HEK293 (cell line): ENCODE measurements around the gene TOP2A.
"Not testable (repeated sequence)": the region's sequence is repeated elsewhere in the genome, so short reads cannot be mapped to it uniquely, and the experiment has no call there.

ENCODE experiments used
- CTCF ChIA-PET: fragments of 350-600 bp; formaldehyde crosslinking; extraction: SDS; loops from one replicate; lab custom pipeline; 2021; ENCODE audit warnings: antibody characterized with exemption; lab: Yijun Ruan, JAX
- POLR2A ChIA-PET: fragments of 300-600 bp; formaldehyde crosslinking; extraction: SDS; loops from one replicate; lab custom pipeline; 2020; ENCODE audit warnings: antibody characterized with exemption, inconsistent platforms; lab: Yijun Ruan, JAX
- H3K27ac ChIP-seq: fragments of 200-500 bp; sonication (Bioruptor generic); 2 replicates; pipeline ENCODE4 v1.5.1; 2014; ENCODE audit warnings: low read depth, low read length, control low read depth, inconsistent platforms; ENCODE audit errors: extremely low read depth
- H3K36me3 ChIP-seq, 2 experiments: fragments of 200-500 bp in 1 of 2; sonication (Bioruptor generic) in 1 of 2; 1 replicate in 1 of 2; 2 replicates in 1 of 2; pipeline ENCODE4 v1.5.1; 2014 to 2017; ENCODE audit warnings: inconsistent platforms in 2 of 2, low read length in 2 of 2; ENCODE audit not compliant: control insufficient read depth in 2 of 2, insufficient read depth in 1 of 2
- H3K4me1 ChIP-seq: fragments of 200-500 bp; sonication (Bioruptor generic); 2 replicates; pipeline ENCODE4 v1.5.1; 2014; ENCODE audit warnings: mild to moderate bottlenecking, low read length, inconsistent platforms; ENCODE audit not compliant: control insufficient read depth, insufficient read depth
- H3K4me3 ChIP-seq: 2 replicates; pipeline ENCODE4 v1.5.1; 2011; ENCODE audit warnings: low read depth, mild to moderate bottlenecking, control low read depth, low read length, moderate library complexity
- H3K9me3 ChIP-seq: fragments of 200-500 bp; sonication (Bioruptor generic); 2 replicates; pipeline ENCODE4 v1.5.1; 2014; ENCODE audit warnings: low read depth, low read length, inconsistent platforms; ENCODE audit not compliant: control insufficient read depth, insufficient read depth
- ATF2 ChIP-seq: fragments of 450-650 bp; formaldehyde crosslinking; IDR thresholded peaks from 2 replicates; pipeline ENCODE4 v1.5.1; 2016; ENCODE audit warnings: missing biosample characterization, missing genetic modification characterization, low read depth
- CTCF ChIP-seq: fragments of 450-650 bp; formaldehyde crosslinking; IDR thresholded peaks from 2 replicates; pipeline ENCODE4 v1.5.1; 2016; ENCODE audit warnings: missing biosample characterization, missing genetic modification characterization
- GFI1B ChIP-seq: fragments of 450-650 bp; formaldehyde crosslinking; IDR thresholded peaks from 2 replicates; pipeline ENCODE4 v1.5.1; 2016; ENCODE audit warnings: missing biosample characterization, missing genetic modification characterization
- GLIS1 ChIP-seq: fragments of 450-650 bp; formaldehyde crosslinking; IDR thresholded peaks from 2 replicates; pipeline ENCODE4 v1.5.1; 2016; ENCODE audit warnings: missing biosample characterization, missing genetic modification characterization
- PRDM1 ChIP-seq: fragments of 450-650 bp; formaldehyde crosslinking; IDR thresholded peaks from 2 replicates; pipeline ENCODE4; 2016; ENCODE audit warnings: missing biosample characterization, missing genetic modification characterization
- SCRT1 ChIP-seq: fragments of 450-650 bp; formaldehyde crosslinking; IDR thresholded peaks from 2 replicates; pipeline ENCODE4 v1.5.1; 2016; ENCODE audit warnings: missing biosample characterization, missing genetic modification characterization, borderline replicate concordance
- SP2 ChIP-seq: fragments of 450-650 bp; formaldehyde crosslinking; IDR thresholded peaks from 2 replicates; pipeline ENCODE4 v1.5.1; 2016; ENCODE audit warnings: missing biosample characterization, missing genetic modification characterization
- ZNF10 ChIP-seq: fragments of 450-650 bp; formaldehyde crosslinking; IDR thresholded peaks from 2 replicates; pipeline ENCODE4 v1.5.1; 2017; ENCODE audit warnings: missing biosample characterization, missing genetic modification characterization
- ZNF121 ChIP-seq: fragments of 450-650 bp; formaldehyde crosslinking; IDR thresholded peaks from 2 replicates; pipeline ENCODE4 v1.5.1; 2016; ENCODE audit warnings: missing biosample characterization, missing genetic modification characterization
- ZNF175 ChIP-seq: fragments of 450-650 bp; formaldehyde crosslinking; IDR thresholded peaks from 2 replicates; pipeline ENCODE4 v1.5.1; 2016; ENCODE audit warnings: missing biosample characterization, missing genetic modification characterization
- ZNF214 ChIP-seq: fragments of 450-650 bp; formaldehyde crosslinking; IDR thresholded peaks from 2 replicates; pipeline ENCODE4 v1.5.1; 2017; ENCODE audit warnings: missing biosample characterization, mild to moderate bottlenecking, missing genetic modification characterization, borderline replicate concordance
- ZNF221 ChIP-seq: fragments of 450-650 bp; formaldehyde crosslinking; IDR thresholded peaks from 2 replicates; pipeline ENCODE4 v1.5.1; 2017; ENCODE audit warnings: missing biosample characterization, missing genetic modification characterization, borderline replicate concordance
- ZNF37A ChIP-seq: fragments of 450-650 bp; IDR thresholded peaks from 2 replicates; pipeline ENCODE4 v1.5.1; 2018; ENCODE audit warnings: missing biosample characterization, missing genetic modification characterization
- ZNF560 ChIP-seq: fragments of 450-650 bp; formaldehyde crosslinking; IDR thresholded peaks from 2 replicates; pipeline ENCODE4 v1.5.1; 2017; ENCODE audit warnings: missing biosample characterization, missing genetic modification characterization, borderline replicate concordance
- ZNF561 ChIP-seq: fragments of 450-650 bp; IDR thresholded peaks from 2 replicates; pipeline ENCODE4 v1.5.1; 2018; ENCODE audit warnings: missing biosample characterization, missing genetic modification characterization, borderline replicate concordance
- ZNF624 ChIP-seq: fragments of 450-650 bp; formaldehyde crosslinking; IDR thresholded peaks from 2 replicates; pipeline ENCODE4 v1.5.1; 2017; ENCODE audit warnings: missing biosample characterization, missing genetic modification characterization
- ZNF654 ChIP-seq: fragments of 450-650 bp; formaldehyde crosslinking; IDR thresholded peaks from 2 replicates; pipeline ENCODE4 v1.5.1; 2016; ENCODE audit warnings: low read depth, missing biosample characterization, missing genetic modification characterization
- ZNF664 ChIP-seq: fragments of 450-650 bp; formaldehyde crosslinking; IDR thresholded peaks from 2 replicates; pipeline ENCODE4 v1.5.1; 2016; ENCODE audit warnings: missing biosample characterization, missing genetic modification characterization
- ZNF670 ChIP-seq: fragments of 450-650 bp; formaldehyde crosslinking; IDR thresholded peaks from 2 replicates; pipeline ENCODE4 v1.5.1; 2016; ENCODE audit warnings: missing biosample characterization, missing genetic modification characterization, low read depth
- ZNF707 ChIP-seq: fragments of 450-650 bp; formaldehyde crosslinking; IDR thresholded peaks from 2 replicates; pipeline ENCODE4 v1.5.1; 2016; ENCODE audit warnings: missing biosample characterization, missing genetic modification characterization
- ZNF777 ChIP-seq: fragments of 450-650 bp; formaldehyde crosslinking; IDR thresholded peaks from 2 replicates; pipeline ENCODE4 v1.5.1; 2017; ENCODE audit warnings: missing biosample characterization, missing genetic modification characterization, borderline replicate concordance
- ZSCAN4 ChIP-seq: fragments of 450-650 bp; formaldehyde crosslinking; IDR thresholded peaks from 2 replicates; pipeline ENCODE4 v1.5.1; 2017; ENCODE audit warnings: missing biosample characterization, missing genetic modification characterization
- ZXDB ChIP-seq: fragments of 450-650 bp; formaldehyde crosslinking; IDR thresholded peaks from 2 replicates; pipeline ENCODE4 v1.5.1; 2016; ENCODE audit warnings: missing biosample characterization, missing genetic modification characterization

TOP2A gene

DNA sequence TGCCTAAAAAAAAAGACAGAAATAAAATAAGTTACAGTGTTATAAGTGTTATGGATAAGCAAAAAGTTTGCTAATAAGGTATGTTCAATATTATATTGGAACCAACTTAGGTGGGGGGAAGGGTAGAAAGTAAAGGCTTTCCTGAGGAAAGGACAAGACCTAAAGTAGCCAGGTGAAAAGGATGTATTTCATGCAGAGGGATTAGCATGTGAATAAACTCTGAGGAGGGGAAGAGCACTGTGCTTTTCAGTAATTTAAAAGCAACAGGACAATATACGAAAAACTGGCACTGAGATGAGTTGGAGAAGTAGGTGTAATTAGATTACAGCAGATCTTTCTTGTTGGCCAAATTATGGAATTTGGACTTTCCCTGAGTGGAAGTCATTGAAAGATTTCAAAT lies 7.6 kb downstream of the TOP2A start:
- ChIA-PET CTCF (interaction anchor here (0.6 to 8.4 kb wide), 7 partner anchors 11 to 123 kb away, joined by 3 to 84 read pairs (median 4); no protein-coding TSS in a partner anchor), POLR2A (interaction anchor here (0.7 to 3.7 kb wide), 5 partner anchors 8 to 123 kb away, joined by 3 to 32 read pairs (median 5); partner anchors contain the start of gene TOP2A)
- Histone ChIP-seq H3K9me3 (no peaks in the 10 kb centered on the region), H3K4me1 (no peaks in the 10 kb centered on the region), H3K4me3 (no peak overlapping the region), H3K27ac (no peak overlapping the region), H3K36me3 (peaks cover 94 to 100% of the 10 kb centered on the region in 2 experiments)
- TF ChIP-seq ATF2 (tag by site-specific recombination): no peak
- TF ChIP-seq PRDM1 (tag by site-specific recombination): peak; percentile 85
- TF ChIP-seq ZNF777: no peak
- TF ChIP-seq ZNF654: no peak

GRCh38 chr17:40409540-40409939 lies 8.2 kb downstream of the TOP2A start:
- H3K4me3 ChIP-seq, H3K4me1 ChIP-seq, H3K9me3 ChIP-seq: not testable (repeated sequence)
- 0 out of 2 replicates have a peak overlapping the region, but pooled peaks have one; percentile 9 for H3K27ac ChIP-seq
- peaks cover 96 to 100% of the 10 kb centered on the region in 2 experiments for H3K36me3 ChIP-seq
- CTCF ChIA-PET: interaction anchor here (0.6 to 4.0 kb wide), 9 partner anchors 10 to 1295 kb away, joined by 3 to 25 read pairs (median 3); no protein-coding TSS in a partner anchor
- peak; percentile 90 for TF ChIP-seq ZNF121 (tag by site-specific recombination)
- POLR2A ChIA-PET: interaction anchor here (0.6 to 3.7 kb wide), 8 partner anchors 8 to 156 kb away, joined by 3 to 32 read pairs (median 4); partner anchors contain the start of gene TOP2A

DNA sequence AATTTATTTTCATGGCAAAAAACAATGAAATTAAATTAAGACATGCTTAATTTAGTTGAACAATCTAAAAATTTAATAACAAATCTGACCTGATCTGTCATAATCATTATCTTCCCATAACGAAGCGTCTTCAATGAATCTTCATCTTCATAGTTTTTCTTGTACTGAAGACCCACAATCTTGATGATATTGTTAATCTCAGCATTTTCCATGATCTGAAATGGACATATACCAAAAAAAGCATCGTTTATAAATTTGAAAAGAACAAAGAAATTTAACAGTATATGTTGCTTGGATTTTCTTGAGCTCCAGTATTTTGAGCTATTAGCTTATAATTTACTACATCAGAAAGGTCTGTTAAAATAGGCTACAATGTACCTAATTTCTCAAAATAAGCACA lies 10.2 kb downstream of the TOP2A start:
- H3K4me1 ChIP-seq: no peaks in the 10 kb centered on the region
- no peaks in the 10 kb centered on the region for H3K9me3 ChIP-seq
- peaks cover 97 to 100% of the 10 kb centered on the region in 2 experiments for H3K36me3 ChIP-seq
- TF ChIP-seq GFI1B (tag by site-specific recombination): no peak
- TF ChIP-seq ZNF560 (tag by site-specific recombination): no peak
- no peak for TF ChIP-seq SCRT1 (tag by site-specific recombination)
- no peak for TF ChIP-seq ZNF664 (tag by site-specific recombination)
- no peak for TF ChIP-seq ZSCAN4 (tag by site-specific recombination)
- TF ChIP-seq ZNF214 (tag by site-specific recombination): no peak
- TF ChIP-seq ZNF10 (tag by site-specific recombination): no peak
- TF ChIP-seq ZNF707 (tag by site-specific recombination): no peak
- TF ChIP-seq ZNF670 (tag by site-specific recombination): no peak
- no peak for TF ChIP-seq ZNF561 (tag by site-specific recombination)
- no peak for TF ChIP-seq GLIS1 (tag by site-specific recombination)
- no peak for TF ChIP-seq CTCF (tag by site-specific recombination)
- TF ChIP-seq ZNF37A (tag by site-specific recombination): no peak
- TF ChIP-seq ZNF624 (tag by site-specific recombination): no peak
- TF ChIP-seq ZXDB (tag by site-specific recombination): no peak
- TF ChIP-seq SP2 (tag by site-specific recombination): no peak
- TF ChIP-seq ZNF221 (tag by site-specific recombination): no peak
- TF ChIP-seq ZNF175 (tag by site-specific recombination): no peak
- no peak overlapping the region for H3K27ac ChIP-seq
- ChIA-PET POLR2A (interaction anchor here (3.7 kb wide), 1 partner anchor 10 kb away, joined by 32 read pairs; the partner anchor contains the start of gene TOP2A), CTCF (interaction anchor here (0.6 to 4.0 kb wide), 11 partner anchors 8 to 153 kb away, joined by 3 to 25 read pairs (median 4); no protein-coding TSS in a partner anchor)
- no peak overlapping the region for H3K4me3 ChIP-seq
